Activated B cell treated with CpG ODN at 0.5 μM for 24 hours (primary cell): Measurements from ENCODE around the gene BCL6. TPM values are rescaled to one million over a fixed set of nuclear protein-coding genes. Genes with fewer than 3 reads are reported as not detected.

Experiments
- ATAC-seq: fragments of 200-7000 bp; cut with Tn5 transposase; one replicate; pipeline ENCODE4 v1.10.0; 2021; ENCODE audit warnings: low read depth, mild to moderate bottlenecking, moderate library complexity
- CTCF ChIA-PET: fragments of 350-600 bp; sonication (Branson Sonifier 250); formaldehyde crosslinking; loops from one replicate; lab custom pipeline; 2021; ENCODE audit warnings: antibody characterized with exemption; lab: Charles Lee
- POLR2A ChIA-PET: fragments of 350-600 bp; sonication (Branson Sonifier 250); formaldehyde crosslinking; loops from one replicate; lab custom pipeline; 2021; ENCODE audit warnings: antibody characterized with exemption; lab: Charles Lee
- DNase-seq: peaks from one replicate; pipeline ENCODE4 v3.0.0; 2022
- H3K27ac Mint-ChIP-seq: one replicate; pipeline ENCODE4 v1.8.0; 2020; ENCODE audit warnings: mixed read lengths
- H3K27me3 Mint-ChIP-seq: one replicate; pipeline ENCODE4 v1.8.0; 2021; ENCODE audit warnings: mixed read lengths
- H3K36me3 Mint-ChIP-seq: one replicate; pipeline ENCODE4 v1.8.0; 2021; ENCODE audit warnings: low read depth, mixed read lengths
- H3K4me1 Mint-ChIP-seq: one replicate; pipeline ENCODE4 v1.8.0; 2021; ENCODE audit warnings: mixed read lengths
- H3K4me3 Mint-ChIP-seq: one replicate; pipeline ENCODE4 v1.8.0; 2020; ENCODE audit warnings: mild to moderate bottlenecking, mixed read lengths
- H3K9me3 Mint-ChIP-seq: one replicate; pipeline ENCODE4 v1.8.0; 2020; ENCODE audit warnings: mixed read lengths
- CTCF ChIP-seq: fragments of 200-600 bp; IDR thresholded peaks from one replicate; pipeline ENCODE4 v1.8.0; 2022; ENCODE audit warnings: antibody characterized with exemption, mild to moderate bottlenecking
- intact Hi-C: fragments of 100-400 bp; cut with micrococcal nuclease; formaldehyde crosslinking; loops from one replicate; pipeline ENCODE4 v1.15.1; 2024
- total RNA-seq: library from RNA; stranded (reverse); gene quantifications from 2 replicates; pipeline ENCODE4 v1.2.3, GENCODE V29; 2022

The BCL6 gene
- total RNA-seq, 1 donor from 2014 or later: 100 TPM

GRCh38 chr3:187750513-187751123 lies 5.3 kb upstream of the BCL6 start:
- peak overlapping the region; percentile 78 for H3K27ac Mint-ChIP-seq
- no peaks in the 10 kb centered on the region for H3K9me3 Mint-ChIP-seq
- intact Hi-C loops: no loop called here
- ChIA-PET POLR2A (interaction anchor here (0.6 to 8.4 kb wide), 14 partner anchors 10 to 1003 kb away, joined by 3 to 94 read pairs (median 4); partner anchors contain the start of gene LPP), CTCF (interaction anchor here (1.0 to 2.9 kb wide), 4 partner anchors 11 to 191 kb away, joined by 3 to 32 read pairs (median 4); no protein-coding TSS in a partner anchor)
- peak overlapping the region; percentile 75 for H3K4me3 Mint-ChIP-seq
- no peaks in the 10 kb centered on the region for H3K27me3 Mint-ChIP-seq
- DNase-seq: no peak
- H3K4me1 Mint-ChIP-seq: peaks cover 58% of the 10 kb centered on the region
- peaks cover 1% of the 10 kb centered on the region for H3K36me3 Mint-ChIP-seq
- no peak for TF ChIP-seq CTCF
- ATAC-seq: no peak

- Mint-ChIP-seq H3K4me1 (peaks cover 59% of the 10 kb centered on the region), H3K4me3 (peak overlapping the region; percentile 75), H3K27me3 (no peaks in the 10 kb centered on the region), H3K27ac (peak overlapping the region; percentile 78), H3K36me3 (peaks cover 3% of the 10 kb centered on the region), H3K9me3 (no peaks in the 10 kb centered on the region)
- ChIA-PET CTCF (interaction anchor here (0.7 to 3.7 kb wide), 10 partner anchors 11 to 1205 kb away, joined by 3 to 32 read pairs (median 3); partner anchors contain the start of gene LPP), POLR2A (interaction anchor here (0.6 to 8.4 kb wide), 17 partner anchors 9 to 1003 kb away, joined by 3 to 94 read pairs (median 4); partner anchors contain the start of gene LPP)
- no peak for DNase-seq
- TF ChIP-seq CTCF: no peak
- intact Hi-C loops: no loop called here
- ATAC-seq: no peak
Measured at GRCh38 chr3:187750006-187750512, 4.8 kb upstream of the BCL6 start.

- intact Hi-C loops: loop anchor here (1.0 to 10.0 kb wide), 7 partner anchors 25 to 611 kb away; no protein-coding TSS in a partner anchor
- Mint-ChIP-seq H3K9me3 (no peaks in the 10 kb centered on the region), H3K27ac (peak overlapping the region; percentile 76), H3K27me3 (no peaks in the 10 kb centered on the region), H3K36me3 (peaks cover 17% of the 10 kb centered on the region), H3K4me1 (peaks cover 64% of the 10 kb centered on the region), H3K4me3 (peak overlapping the region; percentile 72)
- CTCF ChIA-PET: interaction anchor here (0.6 to 3.7 kb wide), 36 partner anchors 10 to 1207 kb away, joined by 3 to 42 read pairs (median 4); partner anchors contain the start of gene LPP
- peak; percentile 56 for ATAC-seq
- POLR2A ChIA-PET: interaction anchor here (0.9 to 8.4 kb wide), 14 partner anchors 29 to 1207 kb away, joined by 3 to 94 read pairs (median 4); partner anchors contain the start of gene LPP
- no peak for TF ChIP-seq CTCF
- DNase-seq: peak; percentile 86
Measured at GRCh38 chr3:187748050-187748481, 2.8 kb upstream of the BCL6 start.

- DNase-seq: no peak
- ATAC-seq: no peak
- Mint-ChIP-seq H3K27ac (peak overlapping the region; percentile 20), H3K4me1 (peaks cover 70% of the 10 kb centered on the region), H3K36me3 (peaks cover 17% of the 10 kb centered on the region), H3K9me3 (no peaks in the 10 kb centered on the region), H3K4me3 (no peak overlapping the region), H3K27me3 (no peaks in the 10 kb centered on the region)
- ChIA-PET POLR2A (interaction anchor here (0.7 to 8.4 kb wide), 18 partner anchors 30 to 1207 kb away, joined by 3 to 94 read pairs (median 4); partner anchors contain the start of gene LPP), CTCF (interaction anchor here (0.6 to 3.7 kb wide), 35 partner anchors 9 to 1208 kb away, joined by 3 to 42 read pairs (median 4); partner anchors contain the start of gene LPP)
- no peak for TF ChIP-seq CTCF
- intact Hi-C loops: loop anchor here (5.0 to 10.0 kb wide), 2 partner anchors 360 to 497 kb away; no protein-coding TSS in a partner anchor
Measured at GRCh38 chr3:187747506-187747905, 2.2 kb upstream of the BCL6 start.
